H1 (cell line): ENCODE results near the gene SIGLEC6. TPM values are rescaled to one million over a fixed set of nuclear protein-coding genes. Genes with fewer than 3 reads are reported as not detected.
A peak's percentile ranks its signal among the peaks of the same experiment; 100 is the strongest.

ENCODE experiments used
- CTCF ChIA-PET: fragments of 300-600 bp; sonication (Branson Sonifier 250); formaldehyde crosslinking; loops from one replicate; lab custom pipeline; 2021; ENCODE audit not compliant: partially characterized antibody; lab: Charles Lee
- POLR2A ChIA-PET: fragments of 300-600 bp; sonication (Branson Sonifier 250); formaldehyde crosslinking; loops from one replicate; lab custom pipeline; 2021; ENCODE audit warnings: inconsistent platforms; ENCODE audit not compliant: partially characterized antibody; lab: Charles Lee
- DNase-seq, 2 experiments: peaks; one replicate each; pipeline versions ENCODE4 v3.0.0 to v3.0.0-alpha.2; 2010 to 2022; ENCODE audit warnings: low spot score in 2 of 2, low read depth in 1 of 2, mixed read lengths in 1 of 2
- FAIRE-seq: peaks from 2 replicates; lab custom pipeline; 2011; peaks lifted over from hg19 to GRCh38; lab: Jason Lieb, UNC
- H2AFZ ChIP-seq: 2 replicates; pipeline ENCODE4 v1.8.1; 2012; ENCODE audit warnings: low read length, inconsistent platforms
- H2AK5ac ChIP-seq: 2 replicates; pipeline ENCODE4 v1.6.1; 2013; ENCODE audit warnings: low read depth, low read length
- H2BK120ac ChIP-seq: replicated peaks from 2 replicates; pipeline ENCODE3; 2013; ENCODE audit warnings: low read depth, low read length, inconsistent platforms
- H2BK12ac ChIP-seq: 2 replicates; pipeline ENCODE4 v1.6.1; 2013; ENCODE audit warnings: low read depth, low read length
- H2BK15ac ChIP-seq: 2 replicates; pipeline ENCODE4 v1.6.1; 2013; ENCODE audit warnings: low read length
- H2BK20ac ChIP-seq: 2 replicates; pipeline ENCODE4 v1.6.1; 2013; ENCODE audit warnings: low read length
- H2BK5ac ChIP-seq: 2 replicates; pipeline ENCODE4 v1.6.1; 2013; ENCODE audit warnings: low read depth, low read length
- H3K14ac ChIP-seq: 2 replicates; pipeline ENCODE4 v1.6.1; 2013; ENCODE audit warnings: inconsistent platforms; ENCODE audit not compliant: insufficient read length
- H3K18ac ChIP-seq: 2 replicates; pipeline ENCODE4 v1.6.1; 2013; ENCODE audit warnings: low read length; ENCODE audit errors: extremely low read depth
- H3K23ac ChIP-seq: 2 replicates; pipeline ENCODE4 v1.6.1; 2013; ENCODE audit warnings: inconsistent platforms; ENCODE audit not compliant: insufficient read length
- H3K23me2 ChIP-seq: 2 replicates; pipeline ENCODE4 v1.6.1; 2013; ENCODE audit warnings: low read depth, low read length
- H3K27ac ChIP-seq: 2 replicates; pipeline ENCODE4 v1.6.1; 2011; ENCODE audit warnings: low read depth, low read length, inconsistent platforms
- H3K27me3 ChIP-seq, 4 experiments: replicated peaks in 1 of 4; 1 replicate in 1 of 4; 2 replicates in 3 of 4; pipeline versions ENCODE4 v1.6.1 to v1.8.1; 2011 to 2013; ENCODE audit warnings: low read length in 3 of 4, mild to moderate bottlenecking in 3 of 4, inconsistent platforms in 2 of 4, mixed read lengths in 2 of 4, moderate library complexity in 1 of 4; ENCODE audit not compliant: control insufficient read depth in 3 of 4, insufficient read depth in 3 of 4; ENCODE audit errors: extremely low read depth in 1 of 4
- H3K36me3 ChIP-seq, 4 experiments: 2 replicates each; pipeline versions ENCODE4 v1.6.1 to v1.8.1; 2011 to 2013; ENCODE audit warnings: mild to moderate bottlenecking in 4 of 4, low read length in 3 of 4, moderate library complexity in 2 of 4, control low read depth in 1 of 4, inconsistent platforms in 1 of 4; ENCODE audit not compliant: insufficient read depth in 4 of 4, control insufficient read depth in 2 of 4
- H3K4ac ChIP-seq: replicated peaks from 2 replicates; pipeline ENCODE3; 2013; ENCODE audit warnings: low read length, low read depth, mixed read lengths, inconsistent platforms; ENCODE audit not compliant: insufficient read length
- H3K4me1 ChIP-seq, 4 experiments: replicated peaks in 1 of 4; 1 replicate in 1 of 4; 2 replicates in 3 of 4; pipeline versions ENCODE4 v1.6.1 to v1.8.1; 2011 to 2013; ENCODE audit warnings: low read length in 3 of 4, inconsistent platforms in 2 of 4, mixed read lengths in 1 of 4; ENCODE audit not compliant: insufficient read depth in 4 of 4, control insufficient read depth in 3 of 4
- H3K4me2 ChIP-seq, 2 experiments: 2 replicates each; pipeline versions ENCODE4 v1.6.1 to v1.8.1; 2011 to 2013; ENCODE audit warnings: low read depth in 2 of 2, low read length in 2 of 2, control low read depth in 1 of 2, inconsistent platforms in 1 of 2, mild to moderate bottlenecking in 1 of 2; ENCODE audit not compliant: insufficient read depth in 1 of 2
- H3K4me3 ChIP-seq, 4 experiments: fragments of 200-600, 300-600 bp in 1 of 4; sonication (generic), shearing (Covaris generic), sonication (Bioruptor Twin) in 1 of 4; 2 replicates each; pipeline versions ENCODE4 v1.5.1 to v1.8.1; 2011 to 2016; ENCODE audit warnings: low read length in 4 of 4, low read depth in 3 of 4, control low read depth in 2 of 4, inconsistent platforms in 2 of 4, mild to moderate bottlenecking in 2 of 4, mixed read lengths in 1 of 4, moderate library complexity in 1 of 4; ENCODE audit not compliant: insufficient read depth in 2 of 4; ENCODE audit errors: extremely low read depth in 1 of 4
- H3K56ac ChIP-seq: replicated peaks from 2 replicates; pipeline ENCODE3; 2013; ENCODE audit warnings: low read depth, mild to moderate bottlenecking, mixed read lengths, low read length, inconsistent platforms; ENCODE audit not compliant: insufficient read length
- H3K79me1 ChIP-seq: 2 replicates; pipeline ENCODE4 v1.6.1; 2013; ENCODE audit warnings: low read depth, low read length, control low read depth
- H3K79me2 ChIP-seq, 2 experiments: 2 replicates each; pipeline versions ENCODE4 v1.6.1 to v1.8.1; 2012 to 2013; ENCODE audit warnings: low read length in 2 of 2, mild to moderate bottlenecking in 2 of 2, inconsistent platforms in 1 of 2; ENCODE audit not compliant: insufficient read depth in 2 of 2, control insufficient read depth in 1 of 2
- H3K9ac ChIP-seq, 4 experiments: replicated peaks in 1 of 4; 1 replicate in 1 of 4; 2 replicates in 3 of 4; pipeline versions ENCODE4 v1.6.1 to v1.8.1; 2011 to 2013; ENCODE audit warnings: low read depth in 3 of 4, low read length in 3 of 4, control low read depth in 2 of 4, mild to moderate bottlenecking in 2 of 4, moderate library complexity in 2 of 4, inconsistent platforms in 1 of 4; ENCODE audit errors: extremely low read depth in 1 of 4
- H3K9me3 ChIP-seq, 2 experiments: 2 replicates each; pipeline versions ENCODE4 v1.6.1 to v1.8.1; 2012 to 2013; ENCODE audit warnings: mild to moderate bottlenecking in 2 of 2, moderate library complexity in 2 of 2, control low read depth in 1 of 2, inconsistent platforms in 1 of 2, low read depth in 1 of 2, low read length in 1 of 2, mixed read lengths in 1 of 2; ENCODE audit not compliant: insufficient read depth in 2 of 2
- H4K20me1 ChIP-seq, 2 experiments: replicated peaks in 1 of 2; 2 replicates each; pipeline versions ENCODE3 to v1.8.1; 2011 to 2013; ENCODE audit warnings: inconsistent platforms in 2 of 2, low read length in 2 of 2, mild to moderate bottlenecking in 1 of 2; ENCODE audit not compliant: insufficient read depth in 2 of 2, control insufficient read depth in 1 of 2
- H4K5ac ChIP-seq: 2 replicates; pipeline ENCODE4 v1.6.1; 2013; ENCODE audit warnings: low read length, low read depth, mixed read lengths, inconsistent platforms; ENCODE audit not compliant: insufficient read length
- H4K8ac ChIP-seq: 2 replicates; pipeline ENCODE4 v1.8.0; 2013; ENCODE audit warnings: mild to moderate bottlenecking, moderate library complexity, low read length, inconsistent platforms; ENCODE audit not compliant: insufficient read depth; ENCODE audit errors: extremely low read depth
- H4K91ac ChIP-seq: replicated peaks from 2 replicates; pipeline ENCODE3; 2013; ENCODE audit warnings: low read length, mixed read lengths, inconsistent platforms; ENCODE audit not compliant: insufficient read length
- BACH1 ChIP-seq: IDR thresholded peaks from 2 replicates; pipeline ENCODE4 v1.6.1; 2012; ENCODE audit warnings: low read length, improper control_type of control experiment
- CHD2 ChIP-seq: IDR thresholded peaks from 2 replicates; pipeline ENCODE4 v1.6.1; 2012; ENCODE audit warnings: low read length, improper control_type of control experiment
- JUN ChIP-seq: IDR thresholded peaks from 2 replicates; pipeline ENCODE4 v1.6.1; 2011; ENCODE audit warnings: low read depth, mild to moderate bottlenecking, improper control_type of control experiment, low read length
- JUND ChIP-seq: IDR thresholded peaks from 2 replicates; pipeline ENCODE4 v1.6.1; 2011; ENCODE audit warnings: mild to moderate bottlenecking, improper control_type of control experiment, low read length
- RBBP5 ChIP-seq: IDR thresholded peaks from 2 replicates; pipeline ENCODE4 v1.7.1; 2012; ENCODE audit warnings: low read depth, mild to moderate bottlenecking, inconsistent platforms, low read length, moderate library complexity, borderline replicate concordance
- RNF2 ChIP-seq: fragments of 200-900, 300-1000 bp; sonication (generic); IDR thresholded peaks from 2 replicates; pipeline ENCODE4 v1.7.1; 2016; ENCODE audit warnings: borderline replicate concordance, low read depth, mild to moderate bottlenecking, antibody characterized with exemption, low read length; ENCODE audit not compliant: poor library complexity, severe bottlenecking; ENCODE audit errors: missing control alignments
- SRF ChIP-seq: IDR thresholded peaks from 2 replicates; pipeline ENCODE4 v1.6.1; 2011; ENCODE audit warnings: mild to moderate bottlenecking, low read depth, low read length, moderate library complexity
- WGBS, 2 experiments: shearing (Covaris generic) in 1 of 2; methylation state at CpG; one replicate each; pipeline versions ENCODE4 v1.1.6 to v1.1.7; 2013 to 2015; ENCODE audit warnings: low lambda C conversion rate in 2 of 2, mixed read lengths in 2 of 2, inconsistent platforms in 1 of 2, low coverage in 1 of 2, missing lambda C conversion rate in 1 of 2; ENCODE audit not compliant: insufficient replicate concordance in 2 of 2, insufficient coverage in 1 of 2, insufficient read length in 1 of 2; ENCODE audit errors: extremely low coverage in 1 of 2, missing lambda C conversion rate in 1 of 2; 5-methylcytosine and 5-hydroxymethylcytosine counted together
- long read RNA-seq, 2 experiments: library from RNA in 1 of 2; library from capped mRNA in 1 of 2; stranded (forward); transcript quantifications; one replicate each; pipeline ENCODE4 v2.0.0, GENCODE V29; 2021; ENCODE audit warnings: inconsistent platforms in 1 of 2
- polyA minus RNA-seq, 3 experiments: library from RNA; depleted of rRNA, polyadenylated mRNA; stranded (reverse); fragments of >200 nt; gene quantifications; 1 replicate in 2 of 3; 2 replicates in 1 of 3; pipeline ENCODE4 v1.2.3, GENCODE V29; 2011
- polyA plus RNA-seq, 7 experiments: library from polyadenylated mRNA; depleted of rRNA in 3 of 7; stranded (reverse) in 5 of 7; unstranded in 2 of 7; fragments of >200 nt in 5 of 7; fragments of 200-250 nt in 2 of 7; gene quantifications; 1 replicate in 5 of 7; 2 replicates in 1 of 7; 4 replicates in 1 of 7; pipeline versions ENCODE4 v1.2.1 to v1.2.3, GENCODE V29; 2011 to 2013; ENCODE audit warnings: missing spikeins in 2 of 7, mixed read lengths in 2 of 7
- total RNA-seq: library from RNA; stranded (reverse); fragmentation: NEBNext Ultra II Directional; extraction: Animal tissue kit (Norgen Biotek cat#: 25700); gene quantifications from 2 replicates; pipeline ENCODE4 v1.2.1, GENCODE V29; 2021
- TF ChIP-seq, protein P1 (sequence below): IDR thresholded peaks from 2 replicates; pipeline ENCODE4 v1.6.1; 2011; ENCODE audit warnings: low read length, improper control_type of control experiment

SIGLEC6 gene
- total RNA-seq, result not detected in 2 replicates
- polyA plus RNA-seq (2011; rRNA removed), result 0.05 TPM in 1 of 2 replicates, not detected in the other
- 0.09 TPM for polyA plus RNA-seq (2011; cell fraction: cytosol; rRNA removed)
- polyA plus RNA-seq (2011; cell fraction: nucleus; rRNA removed), result 0.31 TPM
- polyA plus RNA-seq (2012, experiment 1 of 2), result not detected in 4 replicates
- polyA plus RNA-seq (2012, experiment 2 of 2), result not detected
- 0.34 TPM for polyA plus RNA-seq (2013, experiment 1 of 2)
- 0.28 TPM for polyA plus RNA-seq (2013, experiment 2 of 2)
- not detected in 2 replicates for polyA minus RNA-seq (2011; rRNA and poly(A)+ RNA removed)
- not detected for polyA minus RNA-seq (2011; cell fraction: cytosol; rRNA and poly(A)+ RNA removed)
- polyA minus RNA-seq (2011; cell fraction: nucleus; rRNA and poly(A)+ RNA removed), result 1.2 TPM
- long read RNA-seq, experiment 1, result 0 reads
- long read RNA-seq, experiment 2, result 0 reads

DNA sequence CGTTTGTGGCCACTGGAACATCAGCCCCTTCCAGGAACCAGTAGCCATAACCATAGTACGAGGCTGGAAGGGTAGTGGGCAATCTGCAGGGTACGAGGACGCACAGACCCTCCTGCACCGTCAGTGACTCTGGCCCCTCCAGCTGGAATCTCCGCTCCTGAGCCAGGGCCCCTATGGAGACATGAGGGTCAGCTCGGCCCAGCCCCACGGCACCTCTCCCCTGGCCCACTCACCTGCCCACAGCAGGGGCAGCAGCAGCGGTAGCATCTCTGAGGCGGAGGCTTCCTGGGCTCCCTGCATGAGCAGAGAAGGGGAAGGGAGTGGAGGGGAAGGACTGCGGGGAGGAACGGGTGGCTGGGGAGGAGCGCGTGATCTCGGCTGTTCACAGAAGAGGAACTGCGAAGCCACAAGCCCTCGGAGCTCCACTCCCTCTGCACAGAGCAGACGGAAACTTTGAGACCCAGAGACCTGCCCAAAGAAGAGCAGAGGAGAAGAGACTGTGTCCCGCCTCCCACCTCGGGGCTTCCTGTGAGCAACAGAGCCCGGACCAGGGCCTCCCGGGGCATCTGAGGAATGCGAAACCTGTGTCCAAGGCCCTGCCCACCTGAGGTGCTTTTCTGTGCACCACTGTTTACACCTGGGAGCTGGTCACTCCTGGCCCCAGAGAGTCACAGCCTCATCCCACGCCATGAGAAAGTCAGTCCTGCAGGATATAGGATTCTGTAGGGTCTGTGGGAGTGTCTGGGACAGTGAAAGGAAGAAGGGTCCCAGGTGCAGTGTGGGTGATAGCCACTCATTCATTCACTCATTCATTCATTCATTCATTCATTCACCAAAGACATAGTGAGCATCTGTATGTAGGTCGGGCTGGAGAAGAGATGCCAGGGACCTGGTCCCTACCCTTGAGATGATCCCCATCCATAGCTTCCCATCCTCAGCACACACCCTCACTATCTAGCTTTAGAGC lies at the start of gene SIGLEC6:
SIGLEC6 (minus strand) TSS at position 322 of the 967 bp plus-strand sequence; CDS start at position 300, 22 bp downstream.
- H2BK12ac ChIP-seq, result 0 out of 2 replicates have a peak within 1 kb of the TSS, but pooled peaks have one; percentile 60
- H3K18ac ChIP-seq, result no peak within 1 kb of the TSS
- H3K4ac ChIP-seq, result no peak within 1 kb of the TSS
- no peaks in the 10 kb centered on the region for H3K27me3 ChIP-seq
- CTCF ChIA-PET, result interaction anchor here (1.0 to 2.1 kb wide), 3 partner anchors 16 to 126 kb away, joined by 3 to 6 read pairs (median 3); no protein-coding TSS in a partner anchor
- H3K23me2 ChIP-seq, result no peaks in the 10 kb centered on the region
- no peak within 1 kb of the TSS for H4K91ac ChIP-seq
- POLR2A ChIA-PET, result no interaction called here
- no peaks in the 10 kb centered on the region for H3K36me3 ChIP-seq
- H3K9ac ChIP-seq, result no peak within 1 kb of the TSS
- H2BK15ac ChIP-seq, result peak within 1 kb of the TSS; percentile 61; the same call in 1 of the 2 replicates
- no peak within 1 kb of the TSS for H3K56ac ChIP-seq
- H3K27ac ChIP-seq, result no peak within 1 kb of the TSS
- H2BK120ac ChIP-seq, result no peak within 1 kb of the TSS
- 0 out of 2 replicates have a peak within 1 kb of the TSS, but pooled peaks have one; percentile 32 for H2BK20ac ChIP-seq
- no peak within 1 kb of the TSS for H2AK5ac ChIP-seq
- H4K5ac ChIP-seq, result no peak within 1 kb of the TSS
- no peaks in the 10 kb centered on the region for H3K79me2 ChIP-seq
- no peaks in the 10 kb centered on the region for H3K79me1 ChIP-seq
- no peak for TF ChIP-seq JUN
- no peak for TF ChIP-seq RBBP5
- TF ChIP-seq RNF2, result no peak
- TF ChIP-seq JUND, result no peak
- TF ChIP-seq CHD2, result no peak
- TF ChIP-seq, protein P1, sequence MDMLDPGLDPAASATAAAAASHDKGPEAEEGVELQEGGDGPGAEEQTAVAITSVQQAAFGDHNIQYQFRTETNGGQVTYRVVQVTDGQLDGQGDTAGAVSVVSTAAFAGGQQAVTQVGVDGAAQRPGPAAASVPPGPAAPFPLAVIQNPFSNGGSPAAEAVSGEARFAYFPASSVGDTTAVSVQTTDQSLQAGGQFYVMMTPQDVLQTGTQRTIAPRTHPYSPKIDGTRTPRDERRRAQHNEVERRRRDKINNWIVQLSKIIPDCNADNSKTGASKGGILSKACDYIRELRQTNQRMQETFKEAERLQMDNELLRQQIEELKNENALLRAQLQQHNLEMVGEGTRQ, result no peak
- no peak for TF ChIP-seq BACH1
- TF ChIP-seq SRF, result no peak
- FAIRE-seq (no peak), DNase-seq (no peak)
- whole genome bisulfite sequencing, 2 experiments, result 75% methylated on average over 20 of the region's 25 CpGs; no CpG with 5 or more reads in 1 of the 2 experiments
- H2BK5ac ChIP-seq, result no peak within 1 kb of the TSS
- no peak within 1 kb of the TSS for H3K14ac ChIP-seq
- H2AFZ ChIP-seq, result no peak within 1 kb of the TSS
- H4K8ac ChIP-seq, result peak within 1 kb of the TSS; percentile 41; the same call in 1 of the 2 replicates
- H3K9me3 ChIP-seq, result peaks cover 43 to 45% of the 10 kb centered on the region in 2 experiments
- H3K23ac ChIP-seq, result no peak within 1 kb of the TSS
- peaks cover 0 to 5% (median 0%) of the 10 kb centered on the region in 4 experiments; a peak in 1 of 7 replicates for H3K4me1 ChIP-seq
- no peak within 1 kb of the TSS for H3K4me2 ChIP-seq
- no peaks in the 10 kb centered on the region for H4K20me1 ChIP-seq
- no peak within 1 kb of the TSS for H3K4me3 ChIP-seq
